Activated CD8-positive, alpha-beta memory T cell treated with anti-CD3 and anti-CD28 coated beads for 1 hour (primary cell): ENCODE results near the gene CLDN14.

ENCODE experiments used
- DNase-seq, 2 donors: peaks; one replicate each; pipeline ENCODE4 v3.0.0-alpha.2; 2020; ENCODE audit warnings: low read depth in 1 of 2; ENCODE audit errors: extremely low read depth in 1 of 2

The CLDN14 gene

DNA sequence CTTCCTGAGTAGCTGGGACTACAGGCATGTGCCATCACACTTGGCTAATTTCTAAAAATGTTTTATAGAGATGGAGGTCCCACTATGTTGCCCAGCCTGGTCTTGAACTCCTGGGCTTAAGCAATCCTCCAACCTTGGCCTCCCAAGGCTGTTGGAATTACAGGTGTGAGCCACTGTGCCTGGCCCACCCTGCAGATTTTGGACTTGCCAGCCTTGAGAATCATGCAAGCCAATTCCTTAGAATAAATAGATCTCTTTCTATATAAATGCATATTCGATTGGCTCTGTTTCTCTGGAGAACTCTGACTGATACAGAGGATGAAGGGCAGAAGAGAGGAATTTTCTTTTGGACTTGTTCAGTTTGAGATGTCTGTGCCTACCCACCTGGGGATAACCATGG lies 6.7 kb downstream of the CLDN14 start:
- DNase-seq = no peak

GRCh38 chr21:36472377-36472776 lies 7.5 kb downstream of the CLDN14 start:
- DNase-seq = no peak

GRCh38 chr21:36471254-36471723 lies 8.6 kb downstream of the CLDN14 start:
- DNase-seq = no peak

- no peak for DNase-seq
Measured at GRCh38 chr21:36470294-36470693, 9.6 kb downstream of the CLDN14 start.

DNA sequence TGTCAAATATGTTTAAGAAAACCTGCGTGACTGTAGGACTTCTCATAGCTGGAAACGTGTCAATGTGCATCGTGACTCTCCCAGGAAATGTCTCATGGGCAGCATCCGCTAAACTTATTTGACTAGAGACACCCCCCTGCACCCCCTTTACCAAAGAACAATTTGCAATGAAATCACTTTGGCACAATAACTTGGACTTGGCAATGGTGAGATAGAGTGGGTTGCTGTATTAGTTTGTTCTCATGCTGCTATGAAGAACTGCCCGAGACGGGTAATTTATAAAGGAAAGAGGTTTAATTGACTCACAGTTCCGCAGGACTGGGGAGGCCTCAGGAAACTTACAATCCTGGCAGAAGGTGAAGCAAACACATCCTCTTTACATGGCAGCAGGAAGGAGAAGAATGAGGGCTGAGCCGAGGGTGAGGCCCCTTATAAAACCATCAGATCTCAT lies 13.8 kb downstream of the CLDN14 start:
- DNase-seq = no peak

- DNase-seq = no peak
Measured at GRCh38 chr21:36465478-36465877, 14.4 kb downstream of the CLDN14 start.

DNA sequence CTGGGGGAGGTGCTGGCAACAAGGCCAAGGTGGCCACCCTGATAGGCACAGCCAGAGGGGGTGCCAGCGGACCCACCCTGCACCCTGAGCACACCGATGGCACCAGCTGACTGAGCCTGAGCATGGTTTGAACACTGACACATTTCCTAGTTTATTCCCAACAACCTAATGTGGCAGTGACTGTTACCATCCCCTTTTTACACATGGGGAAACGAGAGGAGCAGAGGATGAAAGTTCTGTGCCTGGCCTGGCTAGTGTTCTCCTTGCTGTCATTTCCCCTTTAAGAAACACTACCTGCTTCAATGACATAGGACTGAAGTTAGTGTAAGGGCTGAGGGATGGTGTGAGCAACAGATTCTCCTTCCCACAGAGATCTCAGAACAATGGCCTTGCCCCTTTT lies 15.3 kb downstream of the CLDN14 start:
- DNase-seq = no peak

DNA sequence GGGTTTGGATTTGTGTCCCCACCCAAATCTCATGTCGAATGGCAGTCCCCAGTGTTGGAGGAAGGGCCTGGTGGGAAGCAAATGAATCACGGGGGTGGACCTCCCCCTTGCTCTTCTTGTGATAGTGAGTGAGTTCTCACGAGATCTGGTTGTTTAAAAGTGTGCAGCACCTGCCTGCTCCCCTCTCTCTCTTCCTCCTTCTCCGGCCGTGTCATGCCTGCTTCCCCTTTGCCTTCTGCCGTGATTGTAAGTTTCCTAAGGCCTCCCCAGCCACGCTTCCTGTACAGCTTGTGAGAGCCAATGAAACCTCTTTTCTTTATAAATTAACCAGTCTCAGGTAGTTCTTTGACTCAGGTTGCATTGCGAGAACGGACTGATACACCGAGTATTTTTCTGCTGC lies 15.9 kb downstream of the CLDN14 start:
- no peak for DNase-seq

- DNase-seq = no peak
Measured at GRCh38 chr21:36463204-36463603, 16.7 kb downstream of the CLDN14 start.

GRCh38 chr21:36461918-36462486 lies 17.9 kb downstream of the CLDN14 start:
- no peak for DNase-seq

DNA sequence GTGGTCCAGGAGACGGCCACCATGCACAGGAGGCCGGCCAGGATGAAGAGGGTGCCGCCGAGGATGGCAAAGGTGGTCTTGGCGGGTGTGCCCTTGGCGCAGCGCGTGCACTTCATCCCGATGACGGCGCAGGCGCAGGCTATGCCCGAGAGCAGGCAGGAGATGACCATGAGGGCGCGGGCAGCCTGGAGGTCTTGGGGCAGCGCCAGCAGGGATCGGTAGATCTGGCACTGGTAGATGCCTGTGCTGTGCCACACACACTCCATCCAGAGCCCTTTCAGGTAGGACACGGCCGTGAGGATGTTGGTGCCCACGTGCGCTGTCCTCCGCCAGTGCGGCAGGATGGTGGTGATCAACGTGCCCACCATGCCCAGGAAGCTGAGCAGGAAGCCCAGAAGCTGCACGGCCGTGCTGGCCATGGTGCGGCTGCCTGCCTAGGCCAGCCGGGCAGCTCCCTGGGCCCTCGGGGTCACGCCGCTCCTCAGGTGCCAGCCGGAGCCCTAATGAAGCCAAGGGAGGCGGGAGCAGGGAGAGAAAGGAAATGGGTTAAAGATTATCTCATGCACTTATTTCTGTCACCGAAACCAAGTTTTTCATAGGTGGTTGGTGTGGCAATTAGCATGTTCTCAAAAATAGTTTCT lies 18.5 kb downstream of the CLDN14 start:
- DNase-seq = no peak

GRCh38 chr21:36460866-36461265 lies 19.1 kb downstream of the CLDN14 start:
- no peak for DNase-seq

GRCh38 chr21:36459098-36459497 lies 20.8 kb downstream of the CLDN14 start:
- DNase-seq = no peak

DNA sequence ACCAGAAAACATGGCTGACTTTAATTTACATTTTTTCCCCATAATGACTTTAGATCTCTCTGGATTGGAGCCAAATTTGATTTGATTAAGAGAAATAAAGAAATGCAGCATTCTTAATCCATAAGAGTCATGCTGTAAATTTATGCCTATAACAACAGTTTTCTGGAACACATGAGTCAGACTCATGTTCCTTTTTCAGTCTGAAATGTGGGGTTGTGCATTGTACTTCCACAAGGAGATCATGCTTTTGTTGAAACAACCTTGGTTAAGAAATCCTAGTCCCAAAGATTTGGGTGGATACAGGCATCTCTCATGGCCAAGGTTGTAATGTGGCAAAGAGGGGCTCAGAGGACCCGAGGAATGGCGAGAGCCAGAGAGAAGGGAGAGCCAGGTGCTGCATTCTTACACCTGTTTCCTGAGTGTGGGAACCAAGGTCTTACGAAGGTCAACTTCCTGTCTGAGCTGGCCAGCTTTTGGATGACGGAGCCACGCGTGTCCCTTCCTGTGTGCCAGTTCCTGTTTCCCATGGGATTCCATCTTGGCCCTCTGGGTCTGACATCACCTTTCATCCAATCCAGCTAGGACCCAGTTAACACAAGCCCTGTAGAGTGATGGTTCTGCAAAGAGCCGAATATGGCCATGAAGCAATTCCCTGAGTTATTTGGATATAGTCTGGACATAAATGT lies 23.1 kb downstream of the CLDN14 start:
- DNase-seq = no peak

GRCh38 chr21:36454706-36455105 lies 25.2 kb downstream of the CLDN14 start:
- no peak for DNase-seq

DNA sequence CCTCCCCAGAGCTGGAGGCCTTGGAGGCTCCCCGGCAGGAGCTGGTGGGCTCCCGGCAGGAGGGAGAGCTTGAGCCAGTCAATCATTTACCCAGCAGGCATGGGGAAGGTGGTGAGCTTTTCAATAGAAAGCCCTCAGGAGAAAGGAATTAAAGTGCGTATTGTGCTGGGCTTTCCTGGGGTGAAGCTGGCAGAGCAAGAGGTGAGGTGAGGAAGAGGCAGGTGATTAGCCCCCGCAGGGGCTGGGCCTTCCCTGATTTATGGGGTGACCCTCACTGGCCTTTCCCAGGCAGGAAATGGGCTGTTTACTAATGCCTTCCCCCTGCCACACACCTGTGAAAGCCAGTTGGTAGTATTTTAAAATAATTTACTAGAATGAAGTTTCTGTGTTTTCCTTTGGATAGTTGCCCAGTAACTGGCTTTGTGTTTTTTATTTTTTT lies 25.8 kb downstream of the CLDN14 start:
- DNase-seq = no peak

DNA sequence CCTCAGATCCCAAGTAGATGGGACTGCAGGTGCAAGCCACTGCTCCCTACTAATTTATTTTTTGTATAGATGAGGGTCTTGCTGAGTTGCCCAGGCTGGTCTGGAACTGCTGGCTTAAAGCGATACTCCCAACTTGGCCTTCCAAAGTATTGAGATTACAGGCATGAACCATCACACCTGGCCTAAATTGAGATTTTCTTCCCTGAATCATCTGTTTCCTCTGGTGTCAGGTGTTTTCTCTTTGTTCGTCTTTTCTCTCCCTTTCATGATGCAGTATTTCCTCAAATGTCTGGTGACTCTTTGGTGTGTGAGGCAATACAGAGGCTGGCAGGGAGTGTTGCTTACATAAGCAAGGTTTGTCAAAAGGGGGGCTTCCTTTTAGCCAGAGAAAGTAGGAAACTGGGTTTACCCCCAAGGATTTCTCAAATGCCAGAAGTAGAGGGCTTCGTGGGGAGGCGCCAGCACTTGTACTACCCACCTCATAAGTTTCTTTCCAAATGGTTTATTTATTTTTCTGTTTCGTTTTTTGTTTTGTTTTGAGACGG lies 27.6 kb downstream of the CLDN14 start:
- no peak for DNase-seq

- no peak for DNase-seq
Measured at GRCh38 chr21:36451506-36451905, 28.4 kb downstream of the CLDN14 start.

- no peak for DNase-seq
Measured at GRCh38 chr21:36450511-36450910, 29.4 kb downstream of the CLDN14 start.

DNA sequence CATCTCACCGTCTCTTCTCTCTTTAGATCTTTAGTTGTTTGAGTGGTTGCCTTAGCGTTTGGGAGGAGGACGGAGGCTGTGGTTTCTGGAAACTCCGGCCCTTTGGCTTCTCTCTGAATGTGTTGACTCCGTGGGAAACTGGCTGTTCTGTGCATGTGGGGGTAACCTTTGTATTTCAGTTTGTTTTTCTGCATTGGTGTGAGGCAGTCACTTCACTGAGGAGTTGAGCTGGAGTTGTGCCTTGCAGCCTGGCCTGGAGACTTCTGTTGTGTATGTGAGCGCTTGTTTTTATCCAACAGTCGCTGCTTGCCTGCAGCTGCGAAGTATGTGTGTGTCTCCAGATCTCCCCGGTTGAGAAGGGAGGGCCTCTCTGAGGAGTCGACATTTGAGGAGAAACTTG lies 33.6 kb downstream of the CLDN14 start:
- DNase-seq = no peak

- no peak for DNase-seq
Measured at GRCh38 chr21:36441715-36442114, 38.2 kb downstream of the CLDN14 start.

DNA sequence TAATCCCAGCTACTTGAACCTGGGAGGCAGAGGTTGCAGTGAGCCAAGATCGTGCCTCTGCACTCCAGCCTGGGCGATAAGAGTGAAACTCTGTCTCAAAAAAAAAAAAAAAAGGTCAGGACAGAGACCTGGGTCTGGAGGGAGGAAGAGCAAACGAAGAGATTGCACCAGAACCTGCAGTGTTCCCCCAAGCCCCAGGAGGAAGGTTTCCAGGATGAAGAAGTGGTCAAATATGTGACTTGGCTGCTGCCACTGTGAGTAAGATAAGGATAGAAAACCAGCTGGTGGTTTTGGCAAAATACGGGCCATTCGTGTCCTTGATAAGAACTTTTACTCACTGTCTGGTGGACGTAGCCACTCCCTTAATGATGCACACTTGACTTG lies 42.2 kb downstream of the CLDN14 start:
- no peak for DNase-seq
